Pulmonary artery endothelial cell (primary cell): ENCODE data around the gene KRTAP12-3. TPM values are rescaled to one million over a fixed set of nuclear protein-coding genes. Genes with fewer than 3 reads are reported as not detected.
"Not testable (repeated sequence)": the region's sequence is repeated elsewhere in the genome, so short reads cannot be mapped to it uniquely, and the experiment has no call there.

ENCODE experiments used
- DNase-seq: peaks from one replicate; pipeline ENCODE4 v3.0.0-alpha.2; 2011; ENCODE audit warnings: low read depth, low spot score
- total RNA-seq: library from RNA; depleted of rRNA; stranded (reverse); fragments of >200 nt; gene quantifications from 2 replicates; pipeline ENCODE4 v1.2.3, GENCODE V29; 2014

KRTAP12-3 gene
- total RNA-seq, 1 donor from 2014 or later = not detected

- no peak for DNase-seq
These were observed 7.3 kb upstream of the KRTAP12-3 start for GRCh38 chr21:44650265-44650972.

GRCh38 chr21:44650973-44651675, 6.6 kb upstream of the KRTAP12-3 start:
- no peak for DNase-seq

GRCh38 chr21:44653123-44653522, 4.6 kb upstream of the KRTAP12-3 start:
- DNase-seq = no peak

- no peak for DNase-seq
These were observed 3.8 kb upstream of the KRTAP12-3 start for GRCh38 chr21:44653656-44654575.

- no peak for DNase-seq
These were observed 3.1 kb upstream of the KRTAP12-3 start, which contains the start of gene KRTAP12-4 for GRCh38 chr21:44654576-44655175. Gene KRTAP12-4, minus strand, starts transcription at chr21:44654659. Its CDS starts 45 bp downstream, at chr21:44654614.

- no peak for DNase-seq
These were observed 864 bp upstream of the KRTAP12-3 start for GRCh38 chr21:44656868-44657267.

- no peak for DNase-seq
These were observed 794 bp downstream of the KRTAP12-3 start for GRCh38 chr21:44658541-44658910.

GRCh38 chr21:44658913-44659595, 1.3 kb downstream of the KRTAP12-3 start:
- no peak for DNase-seq

- DNase-seq = not testable (repeated sequence)
These were observed 3.8 kb downstream of the KRTAP12-3 start for GRCh38 chr21:44661567-44661966.

- DNase-seq = no peak
These were observed 7.0 kb downstream of the KRTAP12-3 start for GRCh38 chr21:44664691-44665090.

GRCh38 chr21:44666401-44667320, 8.9 kb downstream of the KRTAP12-3 start, which contains the start of gene KRTAP12-2:
Gene KRTAP12-2, minus strand, starts transcription at chr21:44666927. Its CDS starts 41 bp downstream, at chr21:44666886.
- DNase-seq = no peak

GRCh38 chr21:44667612-44668011, 9.9 kb downstream of the KRTAP12-3 start:
- no peak for DNase-seq

- no peak for DNase-seq
These were observed 13.1 kb downstream of the KRTAP12-3 start for GRCh38 chr21:44670642-44671432.

- no peak for DNase-seq
These were observed 14.2 kb downstream of the KRTAP12-3 start for GRCh38 chr21:44671911-44672310.

GRCh38 chr21:44677881-44678280, 20.1 kb downstream of the KRTAP12-3 start:
- no peak for DNase-seq

- DNase-seq = no peak
These were observed 23.4 kb downstream of the KRTAP12-3 start for GRCh38 chr21:44681152-44681551.

- no peak for DNase-seq
These were observed 24.3 kb downstream of the KRTAP12-3 start, which contains the start of gene KRTAP12-1 for GRCh38 chr21:44681861-44682579. Gene KRTAP12-1, minus strand, starts transcription at chr21:44682163. Its CDS starts 40 bp downstream, at chr21:44682123.

- no peak for DNase-seq
These were observed 24.9 kb downstream of the KRTAP12-3 start for GRCh38 chr21:44682580-44683151.
